Aorta (tissue), 5 donors: ENCODE measurements around the gene SLC66A2. TPM values are rescaled to one million over a fixed set of nuclear protein-coding genes. Genes with fewer than 3 reads are reported as not detected.
"Not testable (repeated sequence)": the region's sequence is repeated elsewhere in the genome, so short reads cannot be mapped to it uniquely, and the experiment has no call there.

ENCODE experiments used
- ATAC-seq: fragments of 200-7000 bp; cut with Tn5 transposase; one replicate; pipeline ENCODE4 v1.9.1; 2022; ENCODE audit warnings: moderate library complexity; ENCODE audit not compliant: low FRiP score
- DNase-seq, 2 donors: peaks; one replicate each; pipeline ENCODE4 v3.0.0-alpha.2; 2020
- H3K27ac ChIP-seq, 2 donors: one replicate each; pipeline ENCODE4 v1.5.1; 2013; ENCODE audit warnings: low read length in 2 of 2, mild to moderate bottlenecking in 2 of 2, moderate library complexity in 2 of 2, control low read depth in 1 of 2, inconsistent platforms in 1 of 2, low read depth in 1 of 2
- H3K27me3 ChIP-seq, 2 donors: one replicate each; pipeline ENCODE4 v1.6.1; 2013; ENCODE audit warnings: control low read depth in 1 of 2, low read length in 1 of 2, mild to moderate bottlenecking in 1 of 2, moderate library complexity in 1 of 2; ENCODE audit not compliant: insufficient read depth in 2 of 2, control insufficient read depth in 1 of 2
- H3K36me3 ChIP-seq, 2 donors: one replicate each; pipeline ENCODE4 v1.6.1; 2013; ENCODE audit warnings: control low read depth in 1 of 2, low read length in 1 of 2, mild to moderate bottlenecking in 1 of 2; ENCODE audit not compliant: insufficient read depth in 2 of 2, control insufficient read depth in 1 of 2
- H3K4me1 ChIP-seq, 2 donors: one replicate each; pipeline ENCODE4 v1.6.1; 2013; ENCODE audit warnings: low read length in 2 of 2, control low read depth in 1 of 2, mild to moderate bottlenecking in 1 of 2, moderate library complexity in 1 of 2; ENCODE audit not compliant: insufficient read depth in 2 of 2, control insufficient read depth in 1 of 2
- H3K4me3 ChIP-seq, 2 donors: one replicate each; pipeline ENCODE4 v1.5.1; 2013; ENCODE audit warnings: low read length in 2 of 2, control low read depth in 1 of 2, mild to moderate bottlenecking in 1 of 2
- H3K9me3 ChIP-seq: one replicate; pipeline ENCODE4 v1.6.1; 2013; ENCODE audit warnings: mild to moderate bottlenecking, low read length; ENCODE audit not compliant: control insufficient read depth
- WGBS, 2 donors: extraction: QIAGEN DNeasy Blood & Tissue Kit; methylation state at CpG; one replicate each; pipeline ENCODE4 v1.1.7; 2013; 5-methylcytosine and 5-hydroxymethylcytosine counted together
- intact Hi-C, 2 donors: fragments of 100-400 bp; cut with DNase I; formaldehyde crosslinking; loops; one replicate each; pipeline versions ENCODE4 v1.14.2 to v1.15.0; 2022
- polyA plus RNA-seq, 2 donors: library from polyadenylated mRNA; stranded (reverse); fragments of 200-250 nt; gene quantifications; one replicate each; pipeline ENCODE4 v1.2.3, GENCODE V29; 2013
- total RNA-seq, 2 donors: library from RNA; stranded (reverse); fragmentation: NEBNext Ultra II Directional; extraction: Animal tissue kit (Norgen Biotek cat#: 25700); gene quantifications; one replicate each; pipeline ENCODE4 v1.2.1, GENCODE V29; 2021
- donor health status: healthy with polysubstance abuse.
- donor health status: Bipolar disorder and iron deficiency.
- donor health status: DM: no; HTN: no; CAD: no.
- donor health status: DM: no; HTN: no; CAD: no.
- donor health status: DM: yes; HTN: yes; CAD: no.

The SLC66A2 gene
- total and polyA plus RNA-seq, 4 donors, result 12.9 to 48.8 (median 43.9) TPM

- Histone ChIP-seq H3K27ac (no peak overlapping the region), H3K9me3 (no peaks in the 10 kb centered on the region), H3K4me3 (no peak overlapping the region), H3K27me3 (no peaks in the 10 kb centered on the region), H3K4me1 (no peaks in the 10 kb centered on the region), H3K36me3 (no peaks in the 10 kb centered on the region)
- intact Hi-C loops, result no loop called here
- WGBS, 2 donors, result 82 to 85% methylated on average over 20 of the region's 20 CpGs
- DNase-seq (no peak), ATAC-seq (no peak)
These were observed 72.6 kb downstream of the SLC66A2 start for GRCh38 chr18:79878741-79879378.

- H3K36me3 ChIP-seq, H3K9me3 ChIP-seq, intact Hi-C loops, H3K4me3 ChIP-seq, ATAC-seq, H3K4me1 ChIP-seq, DNase-seq, H3K27ac ChIP-seq, H3K27me3 ChIP-seq: not testable (repeated sequence)
- WGBS, 2 donors, result 91 to 93% methylated on average over 25 of the region's 25 CpGs
These were observed 73.2 kb downstream of the SLC66A2 start for GRCh38 chr18:79878246-79878645.

- Histone ChIP-seq H3K9me3 (no peaks in the 10 kb centered on the region), H3K4me3 (no peak overlapping the region), H3K27ac (no peak overlapping the region), H3K27me3 (no peaks in the 10 kb centered on the region), H3K4me1 (no peaks in the 10 kb centered on the region), H3K36me3 (no peaks in the 10 kb centered on the region)
- intact Hi-C loops, result no loop called here
- no peak for ATAC-seq
- DNase-seq, result peak in 1 of 2 donors; percentile 61
- WGBS, 2 donors, result 48 to 56% methylated on average over 38 of the region's 38 CpGs
These were observed 74.0 kb downstream of the SLC66A2 start for GRCh38 chr18:79877163-79878091.

- Histone ChIP-seq H3K27me3 (no peaks in the 10 kb centered on the region), H3K9me3 (no peaks in the 10 kb centered on the region), H3K4me1 (no peaks in the 10 kb centered on the region), H3K27ac (no peak overlapping the region), H3K36me3 (no peaks in the 10 kb centered on the region), H3K4me3 (no peak overlapping the region)
- ATAC-seq (no peak), DNase-seq (peak in 1 of 2 donors; percentile 50)
- 81 to 85% methylated on average over 16 of the region's 16 CpGs for WGBS, 2 donors
- intact Hi-C loops, result no loop called here
These were observed 75.0 kb downstream of the SLC66A2 start for GRCh38 chr18:79876497-79876896.

GRCh38 chr18:79875931-79876461 is 75.5 kb downstream of the SLC66A2 start:
- H3K4me1 ChIP-seq, result no peaks in the 10 kb centered on the region
- H3K9me3 ChIP-seq, result no peaks in the 10 kb centered on the region
- no peaks in the 10 kb centered on the region for H3K27me3 ChIP-seq
- H3K27ac ChIP-seq, result no peak overlapping the region
- intact Hi-C loops, result no loop called here
- DNase-seq, result peak in 1 of 2 donors; percentile 58
- WGBS, 2 donors, result 88 to 91% methylated on average over 23 of the region's 23 CpGs
- peak; percentile 20 for ATAC-seq
- no peak overlapping the region for H3K4me3 ChIP-seq
- H3K36me3 ChIP-seq, result no peaks in the 10 kb centered on the region

- 81 to 82% methylated on average over 15 of the region's 15 CpGs for WGBS, 2 donors
- no peaks in the 10 kb centered on the region for H3K4me1 ChIP-seq
- peak in 1 of 2 donors; percentile 51 for DNase-seq
- intact Hi-C loops, result no loop called here
- no peaks in the 10 kb centered on the region for H3K27me3 ChIP-seq
- no peak for ATAC-seq
- H3K9me3 ChIP-seq, result no peaks in the 10 kb centered on the region
- H3K4me3 ChIP-seq, result no peak overlapping the region
- H3K27ac ChIP-seq, result no peak overlapping the region
- H3K36me3 ChIP-seq, result no peaks in the 10 kb centered on the region
These were observed 75.9 kb downstream of the SLC66A2 start for GRCh38 chr18:79875531-79875919.

- ATAC-seq (no peak), DNase-seq (no peak)
- WGBS, 2 donors, result 73 to 82% methylated on average over 23 to 24 of the region's 24 CpGs
- H3K9me3 ChIP-seq, result no peaks in the 10 kb centered on the region
- H3K4me1 ChIP-seq, result no peaks in the 10 kb centered on the region
- H3K27ac ChIP-seq, result no peak overlapping the region
- H3K4me3 ChIP-seq, result no peak overlapping the region
- intact Hi-C loops, result no loop called here
- H3K36me3 ChIP-seq, result no peaks in the 10 kb centered on the region
- H3K27me3 ChIP-seq, result no peaks in the 10 kb centered on the region
These were observed 76.6 kb downstream of the SLC66A2 start for GRCh38 chr18:79874553-79875530.

- no peaks in the 10 kb centered on the region for H3K27me3 ChIP-seq
- ATAC-seq (no peak), DNase-seq (no peak)
- no peaks in the 10 kb centered on the region for H3K36me3 ChIP-seq
- WGBS, 2 donors, result 57 to 64% methylated on average over 31 to 34 of the region's 34 CpGs
- intact Hi-C loops, result no loop called here
- no peaks in the 10 kb centered on the region for H3K4me1 ChIP-seq
- no peak overlapping the region for H3K4me3 ChIP-seq
- no peaks in the 10 kb centered on the region for H3K9me3 ChIP-seq
- no peak overlapping the region for H3K27ac ChIP-seq
These were observed 77.9 kb downstream of the SLC66A2 start for GRCh38 chr18:79873449-79874110.
